GM18505 (cell line): Measurements from ENCODE around the gene WNT5A.

Source experiments
- ATAC-seq: cut with Tn5 transposase; IDR thresholded peaks from one replicate; pipeline ENCODE4 v1.9.1; 2021; ENCODE audit not compliant: unreplicated experiment
- POLR2A ChIP-seq: IDR thresholded peaks from 4 replicates; pipeline ENCODE4 v1.6.1; 2011; ENCODE audit warnings: borderline replicate concordance; ENCODE audit not compliant: insufficient read depth, insufficient read length; ENCODE audit errors: extremely low read depth

The WNT5A gene

DNA sequence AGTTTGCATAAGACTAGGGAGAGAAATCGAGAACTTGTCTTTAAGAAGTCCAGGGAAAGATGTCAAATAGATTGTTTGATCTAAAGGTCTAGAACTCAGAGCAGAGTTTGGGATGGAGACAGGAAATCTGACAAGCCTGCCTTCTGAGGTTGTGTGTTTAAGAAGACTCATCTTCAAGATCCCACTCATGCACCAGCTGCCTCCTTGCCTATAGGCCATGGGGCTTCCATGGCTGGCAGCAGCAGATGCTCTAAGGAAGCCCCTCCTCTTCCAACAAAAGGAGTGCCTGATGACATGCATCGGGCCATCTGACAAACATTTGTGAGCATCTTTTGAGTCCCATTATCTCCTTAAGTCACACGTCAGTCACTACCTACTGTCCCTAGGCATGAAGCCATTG is 47.4 kb downstream of the WNT5A start:
- no peak for TF ChIP-seq POLR2A
- ATAC-seq, result no peak

DNA sequence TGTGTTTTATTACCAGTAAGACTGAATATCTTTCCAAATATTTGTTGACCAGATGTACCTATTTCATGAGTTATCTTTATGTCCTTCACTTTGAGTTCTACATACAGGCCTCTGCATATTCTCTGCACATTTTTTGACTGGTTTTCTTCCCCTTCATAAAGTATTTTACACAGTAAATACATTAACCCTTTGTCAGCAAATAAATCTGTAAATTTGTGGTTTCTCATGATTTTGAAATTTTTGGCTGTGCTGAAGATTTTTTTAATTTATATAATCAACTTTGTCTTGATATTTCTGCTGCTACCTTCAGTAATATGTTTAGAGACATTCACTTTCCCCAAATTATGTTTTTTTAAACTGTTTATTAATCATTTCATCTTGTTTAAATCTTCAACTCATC is 50.5 kb downstream of the WNT5A start:
- no peak for TF ChIP-seq POLR2A
- ATAC-seq, result no peak

DNA sequence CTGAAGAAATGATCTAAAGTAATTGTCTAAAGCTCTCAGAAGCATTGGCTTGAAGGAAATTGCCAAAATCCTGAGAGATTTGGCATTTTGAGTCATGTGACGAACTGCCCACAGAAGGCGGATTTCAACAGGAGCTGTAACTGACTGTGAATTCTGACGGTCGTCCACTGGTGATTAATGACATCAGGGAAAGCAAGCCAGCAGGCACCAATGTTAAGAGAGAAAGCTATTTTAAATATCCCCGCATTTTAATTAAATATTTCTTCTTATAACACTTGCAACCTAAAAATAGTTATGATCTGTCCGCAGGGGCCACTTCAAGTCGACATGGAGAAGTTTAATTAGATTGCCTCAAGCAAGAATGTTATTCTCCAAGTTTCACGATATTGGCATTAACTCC is 51.6 kb downstream of the WNT5A start:
- ATAC-seq, result no peak
- TF ChIP-seq POLR2A, result no peak

DNA sequence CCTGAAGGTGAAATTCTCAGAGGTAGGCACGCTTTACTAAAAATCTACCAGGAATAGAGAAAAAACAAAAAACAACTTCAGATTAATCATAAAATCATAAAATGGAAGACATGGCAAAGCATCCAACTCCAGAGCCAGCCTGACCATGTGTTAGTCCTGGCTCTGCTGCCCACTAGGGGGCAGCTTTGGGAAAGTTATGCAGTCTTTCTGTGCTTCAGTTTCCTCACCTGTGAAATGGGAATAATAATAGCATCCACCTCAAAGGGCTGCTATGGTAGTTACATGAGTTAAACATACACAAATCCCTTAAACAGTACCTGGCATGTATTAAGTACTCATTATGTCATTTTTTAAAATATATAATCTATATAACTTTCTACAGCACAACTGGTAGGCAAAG is 52.3 kb downstream of the WNT5A start:
- no peak for ATAC-seq
- TF ChIP-seq POLR2A, result no peak

DNA sequence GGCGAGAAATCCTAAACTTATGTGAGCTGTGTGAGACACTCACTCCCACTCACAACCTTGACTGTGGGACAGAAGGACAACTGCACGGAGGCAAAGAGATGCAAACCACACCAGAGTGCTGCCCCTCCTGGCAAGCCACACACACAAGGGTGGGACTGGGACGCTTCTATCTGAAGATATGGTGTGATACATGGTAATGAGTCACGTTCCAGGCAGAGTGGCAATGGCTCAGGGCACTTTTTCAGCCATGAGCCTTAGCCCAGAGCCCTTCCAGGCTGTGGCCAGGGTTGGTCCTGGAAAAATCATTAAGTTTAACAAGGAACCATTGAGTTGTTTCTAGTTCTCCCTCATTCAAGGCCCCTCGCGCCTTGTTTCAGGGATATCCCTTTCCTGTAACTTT is 56.1 kb downstream of the WNT5A start:
- no peak for ATAC-seq
- no peak for TF ChIP-seq POLR2A

DNA sequence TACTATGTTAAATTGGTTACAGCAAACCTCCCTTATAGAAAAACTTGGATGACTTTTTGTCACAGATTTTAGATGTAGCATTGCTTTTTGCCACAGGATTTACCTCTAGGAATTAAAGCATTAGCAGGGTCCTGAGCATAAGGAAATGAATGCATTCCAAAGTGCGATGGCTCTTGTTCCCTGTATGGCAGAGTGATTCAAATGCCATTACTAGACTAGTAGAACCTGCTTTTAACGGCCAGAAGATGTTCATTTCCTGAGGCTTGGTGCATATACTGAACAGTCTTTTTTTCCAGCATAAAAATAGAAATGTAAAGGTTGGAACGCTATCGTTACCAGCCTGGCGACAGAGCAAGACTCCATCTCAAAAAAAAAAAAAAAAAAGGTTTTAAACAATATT is 59.4 kb downstream of the WNT5A start:
- no peak for ATAC-seq
- no peak for TF ChIP-seq POLR2A

DNA sequence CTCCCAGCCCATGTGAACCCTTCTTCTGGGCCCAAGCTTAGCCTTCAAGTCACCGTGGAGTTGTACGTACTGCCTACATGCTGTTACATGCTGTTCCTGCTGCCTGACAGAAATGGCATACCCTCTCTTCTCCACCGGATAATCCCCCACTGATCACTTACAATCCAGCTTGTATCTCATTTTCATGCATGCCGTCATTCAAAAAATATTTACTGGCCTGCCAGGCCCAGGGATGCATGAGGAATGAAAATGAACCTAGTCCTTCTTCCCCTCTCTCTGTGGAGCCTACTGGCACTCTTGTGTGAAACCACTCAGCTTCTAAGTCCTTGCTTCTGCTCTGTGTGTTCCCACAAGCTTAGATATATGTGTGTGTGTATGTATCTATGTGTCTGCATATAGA is 60.6 kb downstream of the WNT5A start:
- no peak for ATAC-seq
- TF ChIP-seq POLR2A, result no peak

DNA sequence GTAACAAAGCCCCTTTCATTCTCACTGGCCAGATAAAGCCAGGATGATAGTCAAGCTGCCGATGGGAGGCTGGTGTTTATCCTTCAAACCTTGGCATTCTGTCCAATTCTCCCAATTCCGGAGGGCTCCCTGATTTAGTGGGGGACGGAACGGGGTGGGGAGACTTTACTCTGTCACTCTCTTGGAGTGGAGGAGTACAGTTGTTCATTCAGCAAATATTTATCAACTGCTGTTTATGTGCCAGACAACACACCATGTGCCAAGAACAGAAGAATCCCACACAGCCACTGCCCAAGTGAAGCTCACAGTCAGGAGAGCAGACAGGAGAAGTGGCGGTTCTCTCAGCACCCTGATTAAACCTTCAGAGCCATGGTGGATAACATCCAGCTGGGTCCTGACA is 63.3 kb downstream of the WNT5A start:
- no peak for TF ChIP-seq POLR2A
- ATAC-seq, result no peak

DNA sequence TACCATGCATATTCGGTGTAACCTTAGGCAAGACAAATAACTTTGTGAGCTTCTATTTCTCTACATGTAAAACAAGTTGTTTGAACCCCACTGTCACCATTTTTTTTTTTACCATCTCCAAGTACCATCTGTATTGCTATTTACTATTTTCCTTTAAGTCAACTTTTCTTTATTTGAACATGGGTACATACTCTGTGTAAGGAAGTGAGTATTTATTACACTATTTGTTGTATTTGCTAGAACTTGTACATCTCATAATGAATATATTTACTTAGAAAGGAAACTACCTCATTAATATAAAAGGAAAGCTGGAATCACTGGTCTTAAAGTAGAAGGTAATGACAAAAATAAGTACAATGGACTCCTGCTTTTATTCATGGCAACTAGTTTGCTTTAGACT is 69.9 kb downstream of the WNT5A start:
- no peak for TF ChIP-seq POLR2A
- no peak for ATAC-seq

DNA sequence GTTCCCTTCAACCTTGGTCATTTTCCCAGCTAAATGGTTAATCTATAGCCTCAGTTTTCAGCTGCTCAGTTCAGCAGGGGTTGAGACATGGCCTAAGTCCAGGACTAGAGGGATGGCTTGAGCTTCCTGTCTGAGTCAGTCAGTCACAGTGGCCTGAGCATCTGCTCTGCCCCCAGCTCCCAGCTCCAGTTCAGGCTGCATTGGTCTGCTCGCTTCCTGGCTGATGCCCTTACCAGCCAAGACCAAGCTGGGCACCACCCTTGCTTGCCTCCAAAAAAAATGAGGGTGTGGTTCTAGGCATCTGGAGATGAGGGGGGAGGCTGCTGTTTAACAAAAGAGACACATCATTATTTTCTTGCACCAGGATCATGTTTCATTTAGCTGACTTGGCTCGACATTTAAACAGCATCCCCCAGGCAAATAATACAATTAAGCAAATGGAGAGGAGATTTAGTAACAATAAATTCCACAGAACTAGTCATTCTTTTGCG is 70.7 kb downstream of the WNT5A start:
- ATAC-seq, result no peak
- no peak for TF ChIP-seq POLR2A
